Parathyroid adenoma (tissue), 2 donors: ENCODE data around the gene ZNF189.

Source experiments
- H2AFZ ChIP-seq: fragments of 300-600 bp; sonication (generic); one replicate; pipeline ENCODE4 v1.7.0; 2017; ENCODE audit warnings: antibody characterized with exemption, mild to moderate bottlenecking
- H3K27ac ChIP-seq: fragments of 300-600 bp; sonication (generic); one replicate; pipeline ENCODE4 v1.7.0; 2017
- H3K27me3 ChIP-seq: fragments of 300-600 bp; sonication (generic); one replicate; pipeline ENCODE4 v1.7.0; 2017; ENCODE audit warnings: low read length; ENCODE audit not compliant: control insufficient read depth, insufficient read depth
- H3K36me3 ChIP-seq: fragments of 300-600 bp; sonication (generic); one replicate; pipeline ENCODE4 v1.7.0; 2017; ENCODE audit warnings: low read length; ENCODE audit not compliant: control insufficient read depth, insufficient read depth
- H3K4me1 ChIP-seq: fragments of 300-600 bp; sonication (generic); one replicate; pipeline ENCODE4 v1.7.0; 2017; ENCODE audit warnings: control low read depth
- H3K4me2 ChIP-seq: fragments of 300-600 bp; sonication (generic); one replicate; pipeline ENCODE4 v1.7.0; 2017; ENCODE audit warnings: low read length
- H3K4me3 ChIP-seq: fragments of 300-600 bp; sonication (generic); one replicate; pipeline ENCODE4 v1.7.0; 2017; ENCODE audit warnings: low read depth, low read length
- H3K79me2 ChIP-seq: fragments of 300-600 bp; sonication (generic); one replicate; pipeline ENCODE4 v1.7.0; 2017; ENCODE audit warnings: control low read depth
- H3K9ac ChIP-seq: fragments of 300-600 bp; sonication (generic); one replicate; pipeline ENCODE4 v1.7.0; 2017; ENCODE audit warnings: mild to moderate bottlenecking
- H3K9me3 ChIP-seq: fragments of 300-600 bp; sonication (generic); one replicate; pipeline ENCODE4 v1.7.0; 2017; ENCODE audit warnings: low read length; ENCODE audit not compliant: control insufficient read depth
- TF ChIP-seq, protein P1 (sequence below): fragments of 300-600 bp; sonication (generic); IDR thresholded peaks from one replicate; pipeline ENCODE4 v1.7.0; 2017; ENCODE audit warnings: antibody characterized with exemption, mild to moderate bottlenecking
- donor health status: primary hyperparathyroidism.

Gene ZNF189

DNA sequence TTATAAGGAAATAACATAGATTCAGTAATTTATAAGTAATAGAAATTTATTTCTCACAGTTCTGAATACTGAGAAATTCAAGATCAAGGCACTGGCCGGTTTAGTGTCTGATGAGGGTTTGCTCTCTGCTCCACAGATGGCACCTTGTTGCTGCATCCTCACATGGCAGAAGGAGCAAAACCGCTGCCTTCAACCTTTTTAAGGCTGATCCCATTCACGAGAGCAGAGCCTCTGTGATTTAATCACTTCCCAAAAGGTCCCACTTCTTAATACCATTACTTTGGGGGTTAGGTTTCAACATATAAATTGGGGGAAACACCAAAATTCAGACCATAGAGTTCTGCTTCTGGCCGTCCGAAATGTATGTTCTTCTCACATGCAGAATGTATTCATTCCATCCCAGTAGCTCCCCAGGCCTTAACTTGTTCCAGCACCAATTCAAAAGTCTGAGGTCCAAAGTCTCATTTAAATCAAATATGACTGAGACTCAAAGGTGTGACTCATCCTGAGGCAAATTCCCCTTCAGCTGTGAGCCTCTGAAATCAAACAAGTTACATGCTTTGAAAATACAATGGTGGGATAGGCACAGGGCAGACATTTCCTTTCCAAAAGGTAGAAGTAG, 44.4 kb upstream of the ZNF189 start:
- H3K9ac ChIP-seq, result no peak overlapping the region
- TF ChIP-seq, protein P1, sequence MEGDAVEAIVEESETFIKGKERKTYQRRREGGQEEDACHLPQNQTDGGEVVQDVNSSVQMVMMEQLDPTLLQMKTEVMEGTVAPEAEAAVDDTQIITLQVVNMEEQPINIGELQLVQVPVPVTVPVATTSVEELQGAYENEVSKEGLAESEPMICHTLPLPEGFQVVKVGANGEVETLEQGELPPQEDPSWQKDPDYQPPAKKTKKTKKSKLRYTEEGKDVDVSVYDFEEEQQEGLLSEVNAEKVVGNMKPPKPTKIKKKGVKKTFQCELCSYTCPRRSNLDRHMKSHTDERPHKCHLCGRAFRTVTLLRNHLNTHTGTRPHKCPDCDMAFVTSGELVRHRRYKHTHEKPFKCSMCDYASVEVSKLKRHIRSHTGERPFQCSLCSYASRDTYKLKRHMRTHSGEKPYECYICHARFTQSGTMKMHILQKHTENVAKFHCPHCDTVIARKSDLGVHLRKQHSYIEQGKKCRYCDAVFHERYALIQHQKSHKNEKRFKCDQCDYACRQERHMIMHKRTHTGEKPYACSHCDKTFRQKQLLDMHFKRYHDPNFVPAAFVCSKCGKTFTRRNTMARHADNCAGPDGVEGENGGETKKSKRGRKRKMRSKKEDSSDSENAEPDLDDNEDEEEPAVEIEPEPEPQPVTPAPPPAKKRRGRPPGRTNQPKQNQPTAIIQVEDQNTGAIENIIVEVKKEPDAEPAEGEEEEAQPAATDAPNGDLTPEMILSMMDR, result no peak
- H3K9me3 ChIP-seq, result no peaks in the 10 kb centered on the region
- no peaks in the 10 kb centered on the region for H3K4me1 ChIP-seq
- H3K4me3 ChIP-seq, result no peak overlapping the region
- no peaks in the 10 kb centered on the region for H3K27me3 ChIP-seq
- H3K79me2 ChIP-seq, result no peaks in the 10 kb centered on the region
- H3K27ac ChIP-seq, result no peak overlapping the region
- no peak overlapping the region for H3K4me2 ChIP-seq
- H3K36me3 ChIP-seq, result no peaks in the 10 kb centered on the region
- no peak overlapping the region for H2AFZ ChIP-seq

DNA sequence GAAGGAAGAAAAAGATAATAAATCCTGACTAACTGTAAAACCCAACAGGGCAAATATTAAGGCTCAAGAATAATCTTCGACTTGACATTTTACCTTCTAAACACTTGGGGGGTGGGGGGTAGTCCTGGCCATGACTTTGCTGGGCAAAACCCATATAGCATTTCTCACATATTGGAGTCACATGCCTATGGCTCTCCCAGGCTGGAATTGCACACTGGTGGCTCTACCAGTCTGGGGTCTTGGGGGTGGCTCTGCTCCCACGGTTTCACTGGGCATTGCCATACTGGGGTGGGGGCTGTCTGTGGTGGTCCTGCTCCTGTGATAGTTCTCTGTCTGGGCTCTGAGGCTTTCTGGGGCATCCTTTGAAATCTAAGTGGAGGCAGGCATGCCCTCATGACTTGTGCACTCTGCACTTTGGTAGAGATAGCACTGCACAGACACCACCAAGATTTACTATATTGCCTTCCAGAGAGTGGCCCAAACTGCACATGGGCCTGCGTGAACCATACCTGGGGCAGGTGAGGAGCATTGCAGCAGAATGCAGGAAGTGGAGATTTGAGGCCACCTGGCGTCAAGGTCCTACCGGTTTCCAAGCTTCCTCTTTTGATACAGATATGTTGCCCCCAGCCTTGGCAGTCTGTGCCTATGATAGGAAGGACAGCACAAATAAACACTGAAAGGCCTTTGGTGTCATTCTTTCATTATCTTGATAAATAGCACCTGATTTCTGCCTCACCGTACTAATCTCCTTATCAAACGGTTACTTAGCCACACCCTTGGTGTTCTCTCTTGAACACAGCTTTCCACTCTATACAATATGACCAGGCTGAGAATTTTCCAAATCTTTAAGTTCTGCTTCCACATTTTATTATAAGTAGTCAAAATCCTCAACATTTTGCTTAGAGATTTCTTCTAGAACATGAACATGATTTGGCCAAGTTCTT, 43.6 kb upstream of the ZNF189 start:
- Histone ChIP-seq H3K79me2 (no peaks in the 10 kb centered on the region), H3K4me2 (no peak overlapping the region), H3K27ac (no peak overlapping the region), H3K9ac (no peak overlapping the region), H3K4me1 (no peaks in the 10 kb centered on the region), H3K4me3 (no peak overlapping the region), H3K36me3 (no peaks in the 10 kb centered on the region), H3K27me3 (no peaks in the 10 kb centered on the region), H2AFZ (no peak overlapping the region), H3K9me3 (no peaks in the 10 kb centered on the region)
- TF ChIP-seq, protein P1, result no peak

DNA sequence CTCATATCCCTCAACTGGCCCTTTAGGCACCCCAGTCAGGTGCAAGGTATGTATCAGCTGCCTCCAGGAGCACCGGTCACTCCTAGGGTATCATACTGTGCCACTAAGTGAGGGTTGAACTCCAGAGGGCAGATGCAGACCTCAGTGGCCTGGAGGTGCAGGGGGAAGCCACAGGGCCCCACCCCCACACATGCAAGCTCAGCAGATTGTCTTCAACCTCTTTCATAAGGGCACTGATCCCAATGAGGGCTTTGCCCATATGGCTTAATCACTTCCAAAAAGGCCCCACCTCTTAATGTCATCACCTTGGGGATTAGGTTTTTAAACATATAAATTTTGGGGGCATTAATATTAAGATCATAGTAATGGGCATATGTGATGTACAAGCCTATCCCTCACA, 42.0 kb upstream of the ZNF189 start:
- H2AFZ ChIP-seq, result no peak overlapping the region
- H3K79me2 ChIP-seq, result no peaks in the 10 kb centered on the region
- no peak overlapping the region for H3K9ac ChIP-seq
- H3K36me3 ChIP-seq, result no peaks in the 10 kb centered on the region
- TF ChIP-seq, protein P1, result no peak
- no peak overlapping the region for H3K4me2 ChIP-seq
- H3K4me3 ChIP-seq, result no peak overlapping the region
- H3K27ac ChIP-seq, result no peak overlapping the region
- no peaks in the 10 kb centered on the region for H3K9me3 ChIP-seq
- H3K27me3 ChIP-seq, result no peaks in the 10 kb centered on the region
- H3K4me1 ChIP-seq, result no peaks in the 10 kb centered on the region

DNA sequence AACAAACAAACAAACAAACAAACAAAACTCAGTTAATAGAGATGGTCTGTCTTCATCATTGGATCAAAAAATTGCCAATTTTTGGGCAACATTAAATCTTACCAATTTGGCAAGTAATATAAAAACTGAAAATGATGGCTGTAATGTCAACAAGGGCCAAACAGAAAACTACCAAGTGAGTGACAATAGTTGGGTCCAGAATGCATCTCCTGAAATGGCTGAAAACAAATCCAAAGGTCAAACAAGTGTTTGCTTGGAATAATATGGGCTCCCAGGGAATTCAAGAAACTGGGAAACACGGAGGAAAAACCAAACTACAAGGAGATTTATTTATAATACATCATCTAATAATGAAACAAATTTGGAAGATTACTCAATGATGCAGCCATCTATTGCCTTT, 39.0 kb upstream of the ZNF189 start:
- Histone ChIP-seq H3K36me3 (no peaks in the 10 kb centered on the region), H3K27me3 (no peaks in the 10 kb centered on the region), H3K9me3 (no peaks in the 10 kb centered on the region)

More for the DNA sequence above, 39.0 kb upstream of the ZNF189 start:
- TF ChIP-seq, protein P1, result no peak
- no peaks in the 10 kb centered on the region for H3K4me1 ChIP-seq
- no peaks in the 10 kb centered on the region for H3K79me2 ChIP-seq
- no peak overlapping the region for H3K27ac ChIP-seq
- H3K4me2 ChIP-seq, result no peak overlapping the region
- H2AFZ ChIP-seq, result no peak overlapping the region
- H3K9ac ChIP-seq, result no peak overlapping the region
- no peak overlapping the region for H3K4me3 ChIP-seq
